Measurements from ENCODE around the gene CCSAP. TPM values are rescaled to one million over a fixed set of nuclear protein-coding genes. Genes with fewer than 3 reads are reported as not detected.
"Not testable (repeated sequence)": the region's sequence is repeated elsewhere in the genome, so short reads cannot be mapped to it uniquely, and the experiment has no call there.

Gene CCSAP
- total RNA-seq, 2 experiments from 2014 or later: 9.8 TPM

DNA sequence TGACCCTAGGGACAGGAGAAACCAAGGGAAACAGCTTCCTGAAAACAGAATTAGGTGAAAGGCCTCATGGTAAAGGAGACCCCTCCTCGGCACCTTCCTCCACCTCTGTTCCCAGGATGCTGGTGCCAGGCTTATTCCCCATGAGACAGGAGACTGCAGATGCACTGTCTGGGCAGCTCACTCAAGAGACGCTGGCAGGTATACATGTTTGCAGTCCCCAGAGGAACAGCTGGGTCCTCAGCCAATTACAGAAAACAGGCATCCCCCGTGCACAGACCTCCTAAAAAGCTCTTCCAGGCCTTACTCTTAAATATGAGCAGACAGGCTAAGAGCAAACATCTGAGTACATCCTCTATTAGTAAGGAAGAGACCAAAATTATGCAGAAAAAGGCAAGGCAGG is 6.5 kb downstream of the CCSAP start:
- ChIA-PET CTCF (interaction anchor here (0.6 to 0.7 kb wide), 2 partner anchors 21 to 524 kb away, joined by 3 read pairs; no protein-coding TSS in a partner anchor), POLR2A (no interaction called here)
- Mint-ChIP-seq H3K9me3 (peaks cover 6% of the 10 kb centered on the region), H3K27me3 (no peaks in the 10 kb centered on the region), H3K27ac (no peak overlapping the region), H3K36me3 (peaks cover 14% of the 10 kb centered on the region), H3K4me3 (no peak overlapping the region), H3K4me1 (ENCODE audit: low read depth) (peaks cover 44% of the 10 kb centered on the region)
- DNase-seq: no peak
- intact Hi-C loops (cut with micrococcal nuclease): loop anchor here (1.0 kb wide), 1 partner anchor 43 kb away; no protein-coding TSS in a partner anchor

DNA sequence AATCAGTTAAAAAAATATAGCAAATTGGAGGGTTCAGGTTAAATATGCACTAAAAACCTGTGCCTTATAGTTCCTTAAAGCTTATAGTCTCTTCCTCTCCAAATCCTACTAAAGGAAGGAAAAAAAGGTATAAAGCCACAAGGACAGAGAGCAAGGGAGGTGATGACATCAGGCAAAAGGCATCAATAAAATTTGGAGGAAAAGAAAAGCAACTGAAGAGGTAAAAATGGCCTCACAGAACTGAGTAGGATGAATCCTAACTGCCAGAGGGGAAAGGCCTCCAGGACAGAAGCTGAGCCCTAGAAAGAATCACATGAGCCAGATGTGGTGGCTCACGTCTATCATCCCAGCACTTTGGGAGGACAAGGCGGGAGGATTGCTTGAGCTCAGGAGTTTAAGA is 8.1 kb downstream of the CCSAP start:
- ChIA-PET CTCF (interaction anchor here (2.0 kb wide), 1 partner anchor 77 kb away, joined by 5 read pairs; no protein-coding TSS in a partner anchor), POLR2A (no interaction called here)
- Mint-ChIP-seq H3K9me3 (peaks cover 6% of the 10 kb centered on the region), H3K36me3 (peaks cover 14% of the 10 kb centered on the region), H3K27me3 (no peaks in the 10 kb centered on the region), H3K27ac (no peak overlapping the region), H3K4me3 (no peak overlapping the region), H3K4me1 (ENCODE audit: low read depth) (peaks cover 30% of the 10 kb centered on the region)
- intact Hi-C loops (cut with micrococcal nuclease): no loop called here
- no peak for DNase-seq

DNA sequence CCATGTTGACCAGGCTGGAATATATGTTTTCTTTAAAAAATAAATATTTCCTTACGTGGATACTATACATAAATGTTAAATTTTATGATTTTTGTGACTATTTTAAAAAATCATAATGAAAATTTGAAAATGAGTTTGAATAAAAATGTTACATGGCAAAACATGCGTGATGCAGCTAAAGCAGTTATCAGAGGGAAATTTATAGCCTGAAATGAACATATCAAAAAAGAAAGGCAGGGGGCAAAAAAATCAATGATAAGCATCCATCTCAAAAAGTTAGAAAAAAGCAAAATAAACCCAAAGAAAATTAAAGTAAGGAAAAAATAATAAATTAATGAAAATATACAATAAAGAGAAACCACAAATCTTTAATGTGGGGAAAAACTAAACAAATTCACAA is 8.6 kb downstream of the CCSAP start:
- ChIA-PET CTCF (interaction anchor here (2.0 kb wide), 1 partner anchor 76 kb away, joined by 5 read pairs; no protein-coding TSS in a partner anchor), POLR2A (no interaction called here)
- Mint-ChIP-seq H3K27ac (no peak overlapping the region), H3K4me3 (no peak overlapping the region), H3K4me1 (ENCODE audit: low read depth) (peaks cover 26% of the 10 kb centered on the region), H3K36me3 (peaks cover 14% of the 10 kb centered on the region), H3K27me3 (no peaks in the 10 kb centered on the region), H3K9me3 (peaks cover 6% of the 10 kb centered on the region)
- no peak for DNase-seq
- intact Hi-C loops (cut with micrococcal nuclease): no loop called here

DNA sequence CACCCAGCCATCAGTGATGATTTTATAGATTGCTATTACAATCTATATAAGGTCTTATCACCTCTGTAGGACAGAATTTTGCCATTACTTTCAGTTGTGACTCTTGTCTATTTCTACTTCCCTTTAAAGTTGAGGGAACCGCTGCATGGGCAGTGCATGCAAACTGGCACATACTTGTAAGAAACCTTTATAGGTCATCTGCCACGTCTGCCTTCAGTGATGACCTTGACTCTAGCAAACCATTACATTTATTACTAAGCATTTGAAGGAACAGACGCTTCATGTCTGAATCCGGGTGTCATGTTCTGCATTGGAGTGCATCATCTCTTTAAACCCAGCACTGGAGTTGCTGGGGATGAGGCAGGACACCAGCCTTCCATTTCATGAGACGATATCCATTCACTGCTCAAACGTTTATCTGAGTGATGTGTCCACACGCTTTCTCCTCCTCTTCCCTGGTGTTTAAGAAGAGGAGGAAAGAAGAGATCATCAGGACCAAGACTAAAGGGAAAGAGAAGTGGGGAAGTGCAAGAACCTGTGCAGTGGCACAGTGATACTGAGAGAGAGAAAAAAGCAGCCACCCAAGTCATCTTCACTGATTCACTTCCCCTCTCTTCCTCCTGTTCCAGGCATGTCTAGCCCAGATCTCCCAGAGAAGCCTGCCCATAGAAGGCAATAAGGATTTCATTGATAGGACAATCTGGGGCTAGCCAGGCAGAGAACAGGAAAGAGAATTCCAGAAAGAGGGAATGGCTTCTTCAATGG is 14.1 kb downstream of the CCSAP start:
- CTCF ChIA-PET: no interaction called here
- Mint-ChIP-seq H3K36me3 (peaks cover 22% of the 10 kb centered on the region), H3K27ac (no peak overlapping the region), H3K4me1 (ENCODE audit: low read depth) (peaks cover 34% of the 10 kb centered on the region), H3K4me3 (no peak overlapping the region), H3K27me3 (no peaks in the 10 kb centered on the region), H3K9me3 (no peaks in the 10 kb centered on the region)
- POLR2A ChIA-PET: no interaction called here
- intact Hi-C loops (cut with micrococcal nuclease): no loop called here
- no peak for DNase-seq

DNA sequence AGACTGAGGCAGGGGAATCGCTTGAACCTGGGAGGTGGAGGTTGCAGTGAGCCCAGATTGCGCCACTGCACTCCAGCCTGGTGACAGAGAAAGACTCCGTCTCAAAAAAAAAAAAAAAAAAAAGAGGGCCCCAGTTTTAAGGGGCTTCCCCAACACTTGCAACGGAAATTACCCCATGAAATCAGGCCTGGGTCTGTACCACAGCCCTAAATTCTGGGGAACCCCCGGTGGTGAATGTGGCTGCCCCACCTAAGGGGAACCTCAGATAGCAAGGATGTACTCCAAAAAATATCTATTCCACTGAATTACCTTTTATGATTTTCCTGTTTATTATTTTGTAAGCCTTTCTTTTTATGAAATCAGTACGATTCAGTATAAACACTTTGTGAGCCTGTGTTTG is 15.1 kb downstream of the CCSAP start:
- peaks cover 34% of the 10 kb centered on the region for H3K4me1 Mint-ChIP-seq (ENCODE audit: low read depth)
- CTCF ChIA-PET; POLR2A ChIA-PET; H3K4me3 Mint-ChIP-seq; H3K27me3 Mint-ChIP-seq; H3K9me3 Mint-ChIP-seq; intact Hi-C loops (cut with micrococcal nuclease): not testable (repeated sequence)
- peaks cover 26% of the 10 kb centered on the region for H3K36me3 Mint-ChIP-seq
- peak; percentile 43 for DNase-seq
- peak overlapping the region; percentile 38 for H3K27ac Mint-ChIP-seq

DNA sequence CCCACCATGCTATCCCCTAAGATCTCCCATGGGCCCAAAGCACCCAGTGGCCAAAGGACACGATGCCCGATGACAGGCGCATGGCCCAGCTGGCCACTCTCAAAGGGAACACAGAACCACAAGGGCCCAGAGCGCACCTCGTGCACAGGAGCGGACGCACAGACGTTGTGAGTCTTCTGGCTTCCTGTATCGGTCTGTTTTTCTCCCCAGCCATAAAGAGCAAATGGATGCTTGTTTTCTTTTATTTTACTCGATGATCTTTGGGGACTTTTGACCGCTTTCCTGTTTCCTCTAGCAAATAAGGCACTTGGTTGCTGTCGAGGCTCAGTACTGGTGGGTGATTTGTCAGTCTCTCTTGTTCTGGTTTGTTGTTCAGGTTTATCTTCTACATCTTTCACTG is 16.2 kb downstream of the CCSAP start:
- peak overlapping the region; percentile 38 for H3K4me3 Mint-ChIP-seq
- peak overlapping the region; percentile 71 for H3K27ac Mint-ChIP-seq
- no peaks in the 10 kb centered on the region for H3K9me3 Mint-ChIP-seq
- POLR2A ChIA-PET: no interaction called here
- CTCF ChIA-PET: interaction anchor here (1.5 kb wide), 1 partner anchor 155 kb away, joined by 8 read pairs; no protein-coding TSS in a partner anchor
- intact Hi-C loops (cut with micrococcal nuclease): no loop called here
- DNase-seq: peak; percentile 17
- H3K36me3 Mint-ChIP-seq: peaks cover 30% of the 10 kb centered on the region
- H3K27me3 Mint-ChIP-seq: no peaks in the 10 kb centered on the region
- H3K4me1 Mint-ChIP-seq (ENCODE audit: low read depth): peaks cover 34% of the 10 kb centered on the region

DNA sequence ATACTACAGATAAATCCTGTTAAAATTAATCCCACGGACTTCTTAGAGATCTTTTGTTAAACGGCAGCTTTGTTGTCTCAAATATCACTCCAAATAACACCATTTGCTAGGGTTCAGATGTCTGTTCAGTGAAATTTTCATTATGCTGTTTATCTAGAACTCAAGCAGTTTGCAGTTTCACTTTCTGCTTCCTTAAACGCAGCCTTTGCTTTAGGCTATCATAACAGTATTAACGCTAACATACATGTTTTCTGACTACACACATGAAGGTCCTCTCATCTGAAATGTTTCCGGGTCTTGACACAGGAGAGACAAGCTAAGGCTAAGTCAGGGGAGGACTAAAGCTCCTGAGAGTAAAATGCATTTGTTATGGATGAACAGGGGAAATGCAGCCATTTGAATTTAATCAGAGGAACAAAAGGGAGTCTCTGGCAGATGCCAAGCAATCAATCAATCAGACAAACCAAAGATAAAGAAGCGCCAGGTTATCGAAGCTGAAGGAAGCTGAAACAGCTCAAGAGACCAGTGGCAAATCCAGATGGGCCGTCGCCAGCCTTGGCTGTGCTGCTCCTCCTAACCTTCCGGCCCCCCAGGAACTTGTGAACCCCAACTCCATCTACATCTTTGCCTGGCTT is 16.9 kb downstream of the CCSAP start:
- Mint-ChIP-seq H3K9me3 (no peaks in the 10 kb centered on the region), H3K27me3 (no peaks in the 10 kb centered on the region), H3K27ac (peak overlapping the region; percentile 71), H3K4me3 (peak overlapping the region; percentile 50), H3K36me3 (peaks cover 30% of the 10 kb centered on the region), H3K4me1 (ENCODE audit: low read depth) (peaks cover 34% of the 10 kb centered on the region)
- intact Hi-C loops (cut with micrococcal nuclease): loop anchor here (2.0 kb wide), 1 partner anchor 13 kb away; no protein-coding TSS in a partner anchor
- CTCF ChIA-PET: interaction anchor here (1.5 kb wide), 1 partner anchor 156 kb away, joined by 8 read pairs; no protein-coding TSS in a partner anchor
- DNase-seq: no peak
- POLR2A ChIA-PET: interaction anchor here (0.9 kb wide), 1 partner anchor 16 kb away, joined by 3 read pairs; no protein-coding TSS in a partner anchor

DNA sequence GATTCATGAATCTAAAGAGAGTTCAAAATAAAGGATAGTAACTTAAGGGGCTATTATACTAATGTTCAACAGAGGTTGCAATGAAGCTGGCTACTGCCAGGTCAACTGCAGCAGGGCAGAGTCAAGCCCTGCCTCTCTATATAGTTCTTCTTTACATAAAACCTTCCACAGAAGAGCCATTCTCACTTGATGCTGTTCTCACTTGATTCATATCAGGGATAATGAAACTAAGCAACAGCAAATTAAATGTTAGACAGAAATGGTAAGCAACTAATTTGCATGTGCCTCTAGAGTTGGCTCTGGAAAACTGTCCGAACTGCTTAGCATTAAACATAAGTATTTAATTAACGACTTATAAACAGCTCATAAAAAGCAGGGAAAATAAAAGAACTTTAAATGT is 17.4 kb downstream of the CCSAP start:
- Mint-ChIP-seq H3K36me3 (peaks cover 30% of the 10 kb centered on the region), H3K27ac (peak overlapping the region; percentile 71), H3K4me1 (ENCODE audit: low read depth) (peaks cover 34% of the 10 kb centered on the region), H3K9me3 (no peaks in the 10 kb centered on the region), H3K4me3 (peak overlapping the region; percentile 50), H3K27me3 (no peaks in the 10 kb centered on the region)
- ChIA-PET CTCF (interaction anchor here (1.5 kb wide), 1 partner anchor 157 kb away, joined by 8 read pairs; no protein-coding TSS in a partner anchor), POLR2A (interaction anchor here (0.9 kb wide), 1 partner anchor 16 kb away, joined by 3 read pairs; no protein-coding TSS in a partner anchor)
- DNase-seq: no peak
- intact Hi-C loops (cut with micrococcal nuclease): loop anchor here (2.0 kb wide), 1 partner anchor 13 kb away; no protein-coding TSS in a partner anchor

DNA sequence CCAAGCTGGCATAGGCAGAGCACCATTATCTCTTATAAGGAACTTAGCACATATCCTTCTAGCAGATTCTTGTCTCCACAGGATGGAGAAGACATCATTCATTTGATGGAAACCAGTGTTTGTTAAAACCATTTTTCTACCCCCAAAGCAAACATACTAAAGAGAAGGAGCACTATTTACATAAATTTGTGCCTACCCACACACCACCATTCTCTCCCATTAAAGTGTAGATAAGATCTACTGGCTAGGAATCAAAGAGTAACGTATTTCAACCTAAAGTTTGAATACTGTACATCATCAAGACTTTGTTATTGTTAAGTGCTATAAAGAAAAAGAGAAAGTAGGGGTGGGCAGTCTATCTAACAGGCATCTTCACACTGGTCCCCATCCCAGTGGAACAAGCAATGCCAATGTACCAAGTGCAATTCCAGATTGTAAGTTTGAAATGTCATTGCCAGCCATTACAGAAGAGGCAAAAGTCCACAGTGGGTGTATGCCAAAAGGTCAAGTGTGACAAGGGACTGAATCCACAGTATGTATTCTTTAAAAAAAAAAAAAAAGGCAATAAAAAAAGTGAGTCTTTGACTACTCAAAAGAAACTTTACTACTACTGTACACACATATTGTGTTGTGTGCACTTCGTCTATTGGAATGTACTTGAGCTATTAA is 18.8 kb downstream of the CCSAP start:
- peaks cover 34% of the 10 kb centered on the region for H3K4me1 Mint-ChIP-seq (ENCODE audit: low read depth)
- CTCF ChIA-PET: interaction anchor here (1.4 kb wide), 1 partner anchor 158 kb away, joined by 3 read pairs; no protein-coding TSS in a partner anchor
- H3K36me3 Mint-ChIP-seq: peaks cover 33% of the 10 kb centered on the region
- POLR2A ChIA-PET: interaction anchor here (1.2 kb wide), 1 partner anchor 19 kb away, joined by 3 read pairs; the partner anchor contains the start of gene CCSAP
- intact Hi-C loops (cut with micrococcal nuclease): loop anchor here (2.0 kb wide), 1 partner anchor 15 kb away; no protein-coding TSS in a partner anchor
- no peak for DNase-seq
- H3K27me3 Mint-ChIP-seq: no peaks in the 10 kb centered on the region
- no peak overlapping the region for H3K4me3 Mint-ChIP-seq
- H3K27ac Mint-ChIP-seq: no peak overlapping the region
- no peaks in the 10 kb centered on the region for H3K9me3 Mint-ChIP-seq

DNA sequence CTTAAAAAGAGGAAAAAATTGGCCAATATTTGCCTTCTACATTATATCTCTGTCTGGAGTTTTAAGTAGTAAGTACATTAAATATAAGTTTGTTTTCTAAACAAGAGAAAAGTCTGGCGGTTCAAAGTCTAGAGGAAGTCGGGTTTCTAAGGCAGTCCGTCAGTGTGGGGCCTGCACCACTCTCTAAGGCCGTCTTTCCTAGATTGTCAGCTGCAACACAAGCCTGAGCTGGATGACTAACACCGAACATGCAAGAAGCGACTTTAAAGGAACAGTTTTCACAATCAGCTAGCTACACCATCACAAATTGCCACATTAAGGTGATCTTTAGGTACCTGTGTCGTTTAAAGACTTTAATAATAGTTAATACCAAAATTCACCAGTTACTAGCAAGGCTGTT is 19.6 kb downstream of the CCSAP start:
- intact Hi-C loops (cut with micrococcal nuclease): no loop called here
- H3K27ac Mint-ChIP-seq: no peak overlapping the region
- H3K4me3 Mint-ChIP-seq: no peak overlapping the region
- no peaks in the 10 kb centered on the region for H3K9me3 Mint-ChIP-seq
- CTCF ChIA-PET: no interaction called here
- H3K4me1 Mint-ChIP-seq (ENCODE audit: low read depth): peaks cover 34% of the 10 kb centered on the region
- H3K36me3 Mint-ChIP-seq: peaks cover 34% of the 10 kb centered on the region
- no peaks in the 10 kb centered on the region for H3K27me3 Mint-ChIP-seq
- POLR2A ChIA-PET: interaction anchor here (1.2 kb wide), 1 partner anchor 19 kb away, joined by 3 read pairs; the partner anchor contains the start of gene CCSAP
- no peak for DNase-seq

DNA sequence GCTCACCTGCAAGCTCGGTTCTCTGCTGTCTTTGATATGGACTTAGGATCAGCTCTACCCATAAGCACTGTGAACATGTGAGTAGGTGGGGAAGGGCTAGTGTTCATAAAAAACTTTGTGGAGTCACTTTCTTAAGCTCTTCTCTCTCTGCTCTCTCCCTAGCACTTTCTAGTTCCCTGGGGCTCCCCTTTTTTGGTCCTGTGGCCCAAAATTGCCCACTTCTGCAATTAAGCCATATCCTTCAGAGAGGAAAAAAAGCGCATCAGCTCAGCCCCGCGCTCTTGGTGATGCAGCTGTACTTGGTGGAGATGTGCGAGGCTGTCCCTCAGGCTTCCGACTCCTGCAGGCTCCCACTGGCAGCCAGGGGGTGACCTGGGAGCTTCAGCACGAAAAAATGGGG is 23.4 kb downstream of the CCSAP start:
- POLR2A ChIA-PET: no interaction called here
- Mint-ChIP-seq H3K9me3 (no peaks in the 10 kb centered on the region), H3K27ac (no peak overlapping the region), H3K4me1 (ENCODE audit: low read depth) (peaks cover 5% of the 10 kb centered on the region), H3K27me3 (no peaks in the 10 kb centered on the region), H3K36me3 (peaks cover 22% of the 10 kb centered on the region), H3K4me3 (no peak overlapping the region)
- intact Hi-C loops (cut with micrococcal nuclease): no loop called here
- CTCF ChIA-PET: interaction anchor here (0.6 kb wide), 1 partner anchor 654 kb away, joined by 3 read pairs; no protein-coding TSS in a partner anchor
- no peak for DNase-seq

DNA sequence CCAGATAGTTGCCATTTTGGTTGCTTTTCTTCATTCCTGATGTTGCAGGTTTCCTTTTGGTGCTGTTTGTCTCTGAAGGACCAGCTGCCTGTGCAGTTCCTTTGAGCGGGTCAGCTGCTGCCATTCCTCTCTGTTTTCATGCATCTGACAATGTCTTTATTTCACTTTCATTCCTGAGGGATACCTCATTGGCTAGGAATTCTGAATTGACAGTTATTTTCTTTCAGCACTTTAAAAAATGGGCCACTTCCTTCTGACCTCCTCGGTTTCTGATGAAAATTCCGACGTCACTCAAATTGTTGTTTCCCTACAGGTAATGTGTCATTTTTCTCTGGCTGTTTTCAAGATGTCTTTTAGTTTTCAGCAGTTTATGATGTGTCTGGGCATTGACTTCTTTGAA is 24.8 kb downstream of the CCSAP start:
- H3K9me3 Mint-ChIP-seq: no peaks in the 10 kb centered on the region
- H3K27me3 Mint-ChIP-seq: no peaks in the 10 kb centered on the region
- H3K4me3 Mint-ChIP-seq: no peak overlapping the region
- peaks cover 12% of the 10 kb centered on the region for H3K36me3 Mint-ChIP-seq
- no peaks in the 10 kb centered on the region for H3K4me1 Mint-ChIP-seq (ENCODE audit: low read depth)
- ChIA-PET CTCF (interaction anchor here (1.1 kb wide), 1 partner anchor 60 kb away, joined by 3 read pairs; no protein-coding TSS in a partner anchor), POLR2A (no interaction called here)
- no peak for DNase-seq
- intact Hi-C loops (cut with micrococcal nuclease): no loop called here
- H3K27ac Mint-ChIP-seq: no peak overlapping the region

Data from activated CD4-positive, alpha-beta memory T cell treated with anti-CD3 and anti-CD28 coated beads for 36 hours (primary cell).